BE2C (cell line): ENCODE measurements around the gene PTPRN2.

Source experiments
- DNase-seq: peaks from one replicate; pipeline ENCODE4 v3.0.0-alpha.2; 2020
- H3K27me3 ChIP-seq: fragments of 250-450 bp; sonication (Bioruptor Pico); 2 replicates; pipeline ENCODE4 v1.5.1; 2020; ENCODE audit warnings: mild to moderate bottlenecking
- H3K36me3 ChIP-seq: fragments of 250-450 bp; sonication (Bioruptor Pico); 2 replicates; pipeline ENCODE4 v1.5.1; 2020; ENCODE audit warnings: mild to moderate bottlenecking
- H3K4me1 ChIP-seq: fragments of 250-450 bp; sonication (Bioruptor Pico); 2 replicates; pipeline ENCODE4 v1.5.1; 2020
- H3K4me3 ChIP-seq: 2 replicates; pipeline ENCODE4 v1.5.1; 2011; ENCODE audit warnings: low read depth, low read length
- H3K9me3 ChIP-seq: fragments of 250-450 bp; sonication (Bioruptor Pico); 2 replicates; pipeline ENCODE4 v1.5.1; 2020
- TF ChIP-seq, protein P1 (sequence below): IDR thresholded peaks from 2 replicates; pipeline ENCODE4 v1.5.1; 2012; ENCODE audit warnings: mild to moderate bottlenecking, low read depth, low read length

PTPRN2 gene

DNA sequence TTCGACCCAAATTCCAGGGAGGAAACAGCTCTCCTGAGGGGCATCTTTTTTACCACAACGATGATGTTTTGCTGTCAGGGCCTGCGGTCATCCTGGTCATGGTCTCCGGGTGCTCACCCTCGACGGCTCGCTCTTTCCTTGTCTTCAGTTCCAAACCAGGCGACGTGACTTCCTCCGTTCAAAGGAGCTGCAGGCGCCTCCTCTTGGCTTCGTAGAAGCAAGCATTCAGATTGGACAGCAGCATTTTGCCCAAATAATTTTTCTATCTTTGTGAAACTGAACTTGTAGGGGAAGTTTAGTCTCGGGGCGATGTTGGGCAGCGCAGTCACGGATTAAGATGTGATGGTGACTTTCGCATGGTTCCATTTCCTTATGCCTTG lies 1042.0 kb downstream of the PTPRN2 start:
- Histone ChIP-seq H3K27me3 (no peaks in the 10 kb centered on the region), H3K4me1 (no peaks in the 10 kb centered on the region), H3K4me3 (no peak overlapping the region), H3K36me3 (no peaks in the 10 kb centered on the region), H3K9me3 (no peaks in the 10 kb centered on the region; the same call in 1 of the 2 replicates)
- no peak for DNase-seq
- TF ChIP-seq, protein P1, sequence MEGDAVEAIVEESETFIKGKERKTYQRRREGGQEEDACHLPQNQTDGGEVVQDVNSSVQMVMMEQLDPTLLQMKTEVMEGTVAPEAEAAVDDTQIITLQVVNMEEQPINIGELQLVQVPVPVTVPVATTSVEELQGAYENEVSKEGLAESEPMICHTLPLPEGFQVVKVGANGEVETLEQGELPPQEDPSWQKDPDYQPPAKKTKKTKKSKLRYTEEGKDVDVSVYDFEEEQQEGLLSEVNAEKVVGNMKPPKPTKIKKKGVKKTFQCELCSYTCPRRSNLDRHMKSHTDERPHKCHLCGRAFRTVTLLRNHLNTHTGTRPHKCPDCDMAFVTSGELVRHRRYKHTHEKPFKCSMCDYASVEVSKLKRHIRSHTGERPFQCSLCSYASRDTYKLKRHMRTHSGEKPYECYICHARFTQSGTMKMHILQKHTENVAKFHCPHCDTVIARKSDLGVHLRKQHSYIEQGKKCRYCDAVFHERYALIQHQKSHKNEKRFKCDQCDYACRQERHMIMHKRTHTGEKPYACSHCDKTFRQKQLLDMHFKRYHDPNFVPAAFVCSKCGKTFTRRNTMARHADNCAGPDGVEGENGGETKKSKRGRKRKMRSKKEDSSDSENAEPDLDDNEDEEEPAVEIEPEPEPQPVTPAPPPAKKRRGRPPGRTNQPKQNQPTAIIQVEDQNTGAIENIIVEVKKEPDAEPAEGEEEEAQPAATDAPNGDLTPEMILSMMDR, result no peak

DNA sequence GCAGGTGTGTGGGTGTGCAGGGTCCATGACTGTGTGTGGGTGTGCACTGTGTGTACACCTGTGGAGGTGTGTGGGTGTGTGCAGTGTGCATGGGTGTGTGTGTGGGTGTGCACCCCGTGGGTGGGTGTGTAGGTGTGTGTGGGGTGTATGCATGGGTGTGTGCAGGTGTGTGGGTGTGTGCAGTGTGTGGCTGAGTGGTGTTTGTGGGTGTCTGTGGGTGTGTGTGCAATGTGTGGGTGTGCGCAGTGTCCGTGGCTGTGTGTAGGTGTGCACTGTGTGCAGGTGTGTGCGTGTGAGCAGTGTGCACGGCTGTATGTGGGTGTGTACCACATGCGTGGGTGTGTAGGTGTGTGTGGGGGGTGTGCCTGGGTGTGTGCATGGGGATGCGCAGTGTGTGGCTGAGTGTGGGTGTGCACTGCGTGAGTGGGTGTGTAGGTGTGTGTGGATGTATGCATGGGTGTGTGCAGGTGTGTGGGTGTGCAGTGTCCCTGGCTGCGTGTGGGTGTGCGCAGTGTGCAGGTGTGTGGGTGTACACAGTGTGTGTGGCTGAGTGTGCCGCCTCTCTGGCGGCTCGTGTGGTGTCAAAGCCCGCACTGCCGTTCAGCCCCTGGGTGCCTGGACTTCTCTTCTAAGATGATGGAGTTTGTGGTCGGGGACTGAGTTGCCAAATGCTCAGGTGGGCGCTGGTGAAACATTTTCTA lies 1042.5 kb downstream of the PTPRN2 start:
- DNase-seq, result no peak
- no peaks in the 10 kb centered on the region for H3K4me1 ChIP-seq
- H3K27me3 ChIP-seq, result no peaks in the 10 kb centered on the region
- H3K4me3 ChIP-seq, result no peak overlapping the region
- TF ChIP-seq, protein P1, result no peak
- H3K36me3 ChIP-seq, result no peaks in the 10 kb centered on the region
- no peaks in the 10 kb centered on the region; the same call in 1 of the 2 replicates for H3K9me3 ChIP-seq

DNA sequence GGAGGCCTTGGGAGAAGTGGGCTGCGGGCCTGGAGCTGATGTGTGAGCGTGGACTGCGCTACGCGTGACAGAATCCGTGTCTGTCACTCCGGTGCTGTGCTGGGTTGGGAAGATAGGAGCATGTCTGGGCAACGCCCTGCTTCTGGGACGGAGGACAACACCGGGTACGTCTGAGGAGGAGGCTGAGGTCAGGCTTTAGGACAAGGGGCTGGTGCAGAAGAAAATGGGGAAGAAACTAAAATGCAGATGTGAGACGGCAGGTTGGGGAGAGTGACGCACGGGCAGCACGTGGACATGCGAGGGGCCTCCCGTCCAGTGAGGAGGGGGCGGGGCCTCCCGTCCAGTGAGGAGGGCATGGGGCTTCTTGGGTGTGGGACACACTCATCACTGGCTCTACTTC lies 1043.4 kb downstream of the PTPRN2 start:
- H3K36me3 ChIP-seq, result no peaks in the 10 kb centered on the region
- no peak overlapping the region for H3K4me3 ChIP-seq
- TF ChIP-seq, protein P1, result no peak
- no peaks in the 10 kb centered on the region for H3K27me3 ChIP-seq
- H3K9me3 ChIP-seq, result no peaks in the 10 kb centered on the region; the same call in 1 of the 2 replicates
- no peaks in the 10 kb centered on the region for H3K4me1 ChIP-seq
- DNase-seq, result no peak

DNA sequence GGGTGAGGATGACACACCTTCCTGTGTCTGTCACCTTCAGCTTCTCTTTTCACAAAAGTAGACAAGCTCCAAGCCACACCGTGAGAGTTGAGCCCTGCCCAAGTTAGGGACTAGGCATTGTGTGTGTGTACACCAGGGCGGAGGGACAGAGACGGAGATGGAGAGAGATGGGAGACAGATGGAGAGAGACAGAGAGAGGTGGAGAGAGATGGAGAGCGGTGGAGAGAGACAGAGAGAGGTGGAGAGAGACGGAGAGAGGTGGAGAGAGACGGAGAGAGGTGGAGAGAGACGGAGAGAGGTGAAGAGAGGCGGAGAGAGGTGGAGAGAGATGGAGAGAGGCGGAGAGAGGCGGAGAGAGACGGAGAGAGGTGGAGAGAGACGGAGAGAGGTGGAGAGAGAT lies 1043.8 kb downstream of the PTPRN2 start:
- no peaks in the 10 kb centered on the region; the same call in 1 of the 2 replicates for H3K9me3 ChIP-seq
- no peak for DNase-seq
- no peaks in the 10 kb centered on the region for H3K36me3 ChIP-seq
- H3K27me3 ChIP-seq, result no peaks in the 10 kb centered on the region
- TF ChIP-seq, protein P1, result no peak
- no peaks in the 10 kb centered on the region for H3K4me1 ChIP-seq
- no peak overlapping the region for H3K4me3 ChIP-seq

DNA sequence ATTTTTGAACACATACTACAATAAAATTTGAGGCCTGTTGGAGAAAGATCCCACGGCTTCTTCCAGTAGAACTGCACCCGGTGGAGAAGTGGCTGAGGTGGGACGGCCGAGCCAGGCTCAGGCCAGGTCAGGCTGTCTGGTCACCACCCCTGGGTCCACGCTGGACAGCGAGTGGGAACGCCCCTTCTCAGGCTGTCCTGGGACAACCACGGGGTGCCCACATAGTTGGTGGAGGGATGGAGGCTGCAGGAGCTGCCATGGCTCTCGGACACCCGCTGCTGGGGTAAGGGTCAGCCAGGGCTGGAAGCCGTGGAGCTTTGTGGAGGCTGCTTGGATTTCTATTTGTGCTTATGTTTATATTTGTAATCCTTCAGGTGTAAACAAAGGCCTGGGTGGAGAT lies 1044.3 kb downstream of the PTPRN2 start:
- Histone ChIP-seq H3K9me3 (no peaks in the 10 kb centered on the region; the same call in 1 of the 2 replicates), H3K4me3 (no peak overlapping the region), H3K4me1 (no peaks in the 10 kb centered on the region), H3K36me3 (no peaks in the 10 kb centered on the region), H3K27me3 (no peaks in the 10 kb centered on the region)
- DNase-seq, result no peak
- TF ChIP-seq, protein P1, result no peak
